ENCODE measurements around the gene FLNA.

Gene FLNA

DNA sequence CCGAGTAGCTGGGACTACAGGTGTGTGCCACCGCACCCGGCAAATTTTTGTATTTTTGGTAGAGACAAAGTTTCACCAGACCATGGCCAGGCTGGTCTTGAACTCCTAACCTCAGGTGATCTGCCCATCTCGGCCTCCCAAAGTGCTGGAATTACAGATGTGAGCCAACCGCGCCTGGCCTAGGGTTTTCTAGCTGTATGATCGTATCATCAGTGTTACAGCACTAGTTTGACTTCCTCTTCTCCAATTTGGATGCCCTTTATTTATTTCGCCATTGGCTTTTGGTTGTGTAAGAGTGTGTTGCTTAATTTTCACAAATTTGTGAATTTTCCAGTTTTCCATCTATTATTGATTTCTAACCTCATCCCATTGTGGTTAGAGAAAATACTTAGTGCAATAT is 73.6 kb downstream of the FLNA start:
- H3K4me3 ChIP-seq (ENCODE audit: low read depth, low read length), result no peak overlapping the region
- H3K27ac ChIP-seq, result no peak overlapping the region
- no peaks in the 10 kb centered on the region for H3K36me3 ChIP-seq
- H3K9me3 ChIP-seq (ENCODE audit: severe bottlenecking), result peaks cover 6% of the 10 kb centered on the region
- peaks cover 12% of the 10 kb centered on the region for H3K27me3 ChIP-seq (ENCODE audit: insufficient read depth, low read depth, severe bottlenecking)
- no peak for DNase-seq
- TF ChIP-seq, protein P1, sequence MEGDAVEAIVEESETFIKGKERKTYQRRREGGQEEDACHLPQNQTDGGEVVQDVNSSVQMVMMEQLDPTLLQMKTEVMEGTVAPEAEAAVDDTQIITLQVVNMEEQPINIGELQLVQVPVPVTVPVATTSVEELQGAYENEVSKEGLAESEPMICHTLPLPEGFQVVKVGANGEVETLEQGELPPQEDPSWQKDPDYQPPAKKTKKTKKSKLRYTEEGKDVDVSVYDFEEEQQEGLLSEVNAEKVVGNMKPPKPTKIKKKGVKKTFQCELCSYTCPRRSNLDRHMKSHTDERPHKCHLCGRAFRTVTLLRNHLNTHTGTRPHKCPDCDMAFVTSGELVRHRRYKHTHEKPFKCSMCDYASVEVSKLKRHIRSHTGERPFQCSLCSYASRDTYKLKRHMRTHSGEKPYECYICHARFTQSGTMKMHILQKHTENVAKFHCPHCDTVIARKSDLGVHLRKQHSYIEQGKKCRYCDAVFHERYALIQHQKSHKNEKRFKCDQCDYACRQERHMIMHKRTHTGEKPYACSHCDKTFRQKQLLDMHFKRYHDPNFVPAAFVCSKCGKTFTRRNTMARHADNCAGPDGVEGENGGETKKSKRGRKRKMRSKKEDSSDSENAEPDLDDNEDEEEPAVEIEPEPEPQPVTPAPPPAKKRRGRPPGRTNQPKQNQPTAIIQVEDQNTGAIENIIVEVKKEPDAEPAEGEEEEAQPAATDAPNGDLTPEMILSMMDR (IDR thresholded peaks at IDR 0.05; ENCODE audit: low read depth, low read length), result no peak
